ENCODE results near the gene MYH2.

MYH2 gene

DNA sequence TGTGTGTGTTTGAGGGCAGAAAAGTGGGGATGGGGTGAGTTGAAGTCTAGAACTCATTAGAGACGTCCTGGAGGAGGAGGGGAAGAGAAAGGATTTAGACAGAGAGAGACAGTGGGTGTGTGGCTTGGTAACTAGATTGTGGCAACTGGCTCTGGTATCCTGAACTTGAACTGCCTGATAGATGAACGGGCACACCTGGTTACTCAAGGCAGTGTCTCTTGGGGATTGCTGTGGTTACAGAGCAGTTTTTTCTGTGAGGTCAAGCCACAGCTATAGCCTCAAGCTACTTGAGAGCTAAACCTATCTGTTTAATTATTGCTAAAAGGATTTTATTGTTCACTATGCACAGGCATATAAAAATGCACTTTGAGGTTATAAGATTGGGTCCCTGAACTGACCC is 29.8 kb upstream of the MYH2 start:
- TF ChIP-seq FOXP2 (optimal IDR thresholded peaks at IDR 0.05; ENCODE audit: borderline replicate concordance, extremely low read depth, extremely low read length, insufficient read depth) (no peak), TAF1 (IDR thresholded peaks at IDR 0.05; ENCODE audit: borderline replicate concordance, insufficient read depth, low read length) (no peak), POLR2AphosphoS5 (IDR thresholded peaks at IDR 0.05; ENCODE audit: low read depth, low read length) (no peak), SIN3A (IDR thresholded peaks at IDR 0.05; ENCODE audit: borderline replicate concordance, insufficient read depth, low read length) (no peak)
- TF ChIP-seq, protein P1, sequence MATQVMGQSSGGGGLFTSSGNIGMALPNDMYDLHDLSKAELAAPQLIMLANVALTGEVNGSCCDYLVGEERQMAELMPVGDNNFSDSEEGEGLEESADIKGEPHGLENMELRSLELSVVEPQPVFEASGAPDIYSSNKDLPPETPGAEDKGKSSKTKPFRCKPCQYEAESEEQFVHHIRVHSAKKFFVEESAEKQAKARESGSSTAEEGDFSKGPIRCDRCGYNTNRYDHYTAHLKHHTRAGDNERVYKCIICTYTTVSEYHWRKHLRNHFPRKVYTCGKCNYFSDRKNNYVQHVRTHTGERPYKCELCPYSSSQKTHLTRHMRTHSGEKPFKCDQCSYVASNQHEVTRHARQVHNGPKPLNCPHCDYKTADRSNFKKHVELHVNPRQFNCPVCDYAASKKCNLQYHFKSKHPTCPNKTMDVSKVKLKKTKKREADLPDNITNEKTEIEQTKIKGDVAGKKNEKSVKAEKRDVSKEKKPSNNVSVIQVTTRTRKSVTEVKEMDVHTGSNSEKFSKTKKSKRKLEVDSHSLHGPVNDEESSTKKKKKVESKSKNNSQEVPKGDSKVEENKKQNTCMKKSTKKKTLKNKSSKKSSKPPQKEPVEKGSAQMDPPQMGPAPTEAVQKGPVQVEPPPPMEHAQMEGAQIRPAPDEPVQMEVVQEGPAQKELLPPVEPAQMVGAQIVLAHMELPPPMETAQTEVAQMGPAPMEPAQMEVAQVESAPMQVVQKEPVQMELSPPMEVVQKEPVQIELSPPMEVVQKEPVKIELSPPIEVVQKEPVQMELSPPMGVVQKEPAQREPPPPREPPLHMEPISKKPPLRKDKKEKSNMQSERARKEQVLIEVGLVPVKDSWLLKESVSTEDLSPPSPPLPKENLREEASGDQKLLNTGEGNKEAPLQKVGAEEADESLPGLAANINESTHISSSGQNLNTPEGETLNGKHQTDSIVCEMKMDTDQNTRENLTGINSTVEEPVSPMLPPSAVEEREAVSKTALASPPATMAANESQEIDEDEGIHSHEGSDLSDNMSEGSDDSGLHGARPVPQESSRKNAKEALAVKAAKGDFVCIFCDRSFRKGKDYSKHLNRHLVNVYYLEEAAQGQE (IDR thresholded peaks at IDR 0.05; ENCODE audit: insufficient read depth in 1 of 2, low read depth in 2 of 2, low read length in 2 of 2) = no peak

DNA sequence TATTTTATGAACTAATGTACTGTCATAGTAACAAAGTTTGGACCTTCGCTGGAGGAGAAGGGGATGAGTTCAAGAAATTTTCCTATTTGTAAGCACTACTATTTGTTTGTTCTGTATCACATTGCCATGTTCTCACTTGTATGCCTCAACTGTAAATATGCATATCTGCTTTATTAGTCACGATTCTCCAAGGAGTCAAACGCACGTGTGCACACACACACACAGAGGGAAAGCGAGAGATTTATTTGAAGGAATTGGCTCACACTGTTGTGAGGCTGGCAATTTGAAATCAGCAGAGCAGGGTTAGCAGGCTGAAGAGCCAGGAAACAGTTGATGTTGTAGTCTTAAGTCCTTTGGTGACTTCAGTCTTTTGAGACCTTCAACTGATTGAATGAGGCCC is 24.9 kb upstream of the MYH2 start:
- TF ChIP-seq SIN3A (IDR thresholded peaks at IDR 0.05; ENCODE audit: borderline replicate concordance, insufficient read depth, low read length) (no peak), TAF1 (IDR thresholded peaks at IDR 0.05; ENCODE audit: borderline replicate concordance, insufficient read depth, low read length) (no peak), FOXP2 (optimal IDR thresholded peaks at IDR 0.05; ENCODE audit: borderline replicate concordance, extremely low read depth, extremely low read length, insufficient read depth) (no peak), POLR2AphosphoS5 (IDR thresholded peaks at IDR 0.05; ENCODE audit: low read depth, low read length) (no peak)
- TF ChIP-seq, protein P1 (IDR thresholded peaks at IDR 0.05; ENCODE audit: insufficient read depth in 1 of 2, low read depth in 2 of 2, low read length in 2 of 2) = no peak

DNA sequence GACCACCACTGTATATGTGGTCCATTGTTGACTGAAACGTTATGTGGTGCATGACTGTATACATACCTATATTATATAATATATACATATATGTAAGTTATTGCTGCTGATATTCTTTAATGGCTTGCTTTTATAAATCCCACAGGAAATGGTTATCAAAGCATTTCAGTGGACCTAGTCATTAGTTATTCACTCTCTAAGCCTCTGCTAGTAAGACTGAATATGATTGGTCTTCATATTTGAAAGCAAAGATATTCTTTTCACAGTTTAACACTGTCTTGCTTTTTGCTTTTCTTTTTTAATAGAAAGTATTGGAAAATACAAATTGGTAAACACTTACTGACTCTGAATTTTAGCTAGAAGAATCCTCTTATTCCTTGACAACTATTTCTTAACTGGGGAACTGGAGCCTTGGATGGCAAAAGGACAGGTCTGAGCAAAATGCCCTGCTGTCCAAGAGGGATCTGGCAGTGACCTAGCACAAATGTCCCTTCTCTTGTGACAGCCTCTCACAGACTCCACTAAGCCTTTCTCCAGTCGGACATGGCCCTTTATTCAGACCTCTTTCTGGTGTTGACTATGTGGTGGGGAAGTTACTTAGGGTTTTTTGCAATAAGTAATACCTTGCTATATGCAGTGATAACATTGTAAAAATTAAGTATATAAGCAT is 14.7 kb upstream of the MYH2 start:
- no peak for TF ChIP-seq SIN3A (IDR thresholded peaks at IDR 0.05; ENCODE audit: borderline replicate concordance, insufficient read depth, low read length)

DNA sequence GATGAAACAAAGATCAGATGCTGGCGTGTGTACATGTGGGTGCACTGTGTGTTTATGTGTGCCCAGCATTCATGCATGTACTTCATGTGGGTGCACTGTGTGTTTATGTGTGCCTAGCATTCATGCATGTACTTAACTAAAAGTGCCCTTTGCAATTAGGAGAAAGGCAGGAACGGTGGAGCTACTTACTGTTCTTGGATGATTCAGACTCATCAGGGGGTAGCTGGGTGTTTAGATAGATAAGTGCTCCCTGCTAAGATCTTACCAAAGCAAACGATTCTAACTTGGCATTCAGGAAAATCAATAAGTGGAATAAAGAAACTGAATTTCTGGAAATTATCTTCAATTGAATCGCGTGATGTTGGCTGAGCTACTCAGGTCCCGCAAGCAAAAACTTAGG is 8.6 kb upstream of the MYH2 start:
- TF ChIP-seq FOXP2 (optimal IDR thresholded peaks at IDR 0.05; ENCODE audit: borderline replicate concordance, extremely low read depth, extremely low read length, insufficient read depth) (no peak), TAF1 (IDR thresholded peaks at IDR 0.05; ENCODE audit: borderline replicate concordance, insufficient read depth, low read length) (no peak), POLR2AphosphoS5 (IDR thresholded peaks at IDR 0.05; ENCODE audit: low read depth, low read length) (no peak), SIN3A (IDR thresholded peaks at IDR 0.05; ENCODE audit: borderline replicate concordance, insufficient read depth, low read length) (no peak)
- TF ChIP-seq, protein P1 (IDR thresholded peaks at IDR 0.05; ENCODE audit: insufficient read depth in 1 of 2, low read depth in 2 of 2, low read length in 2 of 2) = no peak

DNA sequence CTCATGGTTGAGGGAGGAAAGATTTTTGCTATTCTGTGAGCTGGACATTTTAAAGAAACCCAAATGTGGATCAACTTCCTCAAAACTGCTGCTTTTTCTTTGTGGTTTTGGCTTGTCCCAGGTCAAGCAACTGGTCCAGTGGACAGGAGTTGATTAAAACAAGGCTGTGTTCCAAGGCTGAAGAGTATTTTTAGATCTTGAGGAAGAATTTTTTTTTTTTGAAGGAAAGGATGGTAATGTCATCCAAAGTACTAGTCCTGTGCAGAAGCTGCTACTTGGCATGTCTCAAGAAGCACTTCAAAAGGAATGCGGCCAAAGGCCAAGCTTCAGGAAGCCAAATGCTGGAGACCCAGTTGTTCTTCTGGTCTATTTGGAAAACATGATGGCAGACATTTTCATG is 8.0 kb upstream of the MYH2 start:
- TF ChIP-seq, protein P1 (IDR thresholded peaks at IDR 0.05; ENCODE audit: insufficient read depth in 1 of 2, low read depth in 2 of 2, low read length in 2 of 2) = no peak
- TF ChIP-seq SIN3A (IDR thresholded peaks at IDR 0.05; ENCODE audit: borderline replicate concordance, insufficient read depth, low read length) = no peak

All from PFSK-1 (cell line).